Activated T-cell treated with anti-CD3 and anti-CD28 coated beads for 48 hours (primary cell): ENCODE results near the gene PTPRE.

Source experiments
- DNase-seq: peaks from one replicate; pipeline ENCODE4 v3.0.0-alpha.2; 2020; ENCODE audit warnings: low read depth

PTPRE gene

DNA sequence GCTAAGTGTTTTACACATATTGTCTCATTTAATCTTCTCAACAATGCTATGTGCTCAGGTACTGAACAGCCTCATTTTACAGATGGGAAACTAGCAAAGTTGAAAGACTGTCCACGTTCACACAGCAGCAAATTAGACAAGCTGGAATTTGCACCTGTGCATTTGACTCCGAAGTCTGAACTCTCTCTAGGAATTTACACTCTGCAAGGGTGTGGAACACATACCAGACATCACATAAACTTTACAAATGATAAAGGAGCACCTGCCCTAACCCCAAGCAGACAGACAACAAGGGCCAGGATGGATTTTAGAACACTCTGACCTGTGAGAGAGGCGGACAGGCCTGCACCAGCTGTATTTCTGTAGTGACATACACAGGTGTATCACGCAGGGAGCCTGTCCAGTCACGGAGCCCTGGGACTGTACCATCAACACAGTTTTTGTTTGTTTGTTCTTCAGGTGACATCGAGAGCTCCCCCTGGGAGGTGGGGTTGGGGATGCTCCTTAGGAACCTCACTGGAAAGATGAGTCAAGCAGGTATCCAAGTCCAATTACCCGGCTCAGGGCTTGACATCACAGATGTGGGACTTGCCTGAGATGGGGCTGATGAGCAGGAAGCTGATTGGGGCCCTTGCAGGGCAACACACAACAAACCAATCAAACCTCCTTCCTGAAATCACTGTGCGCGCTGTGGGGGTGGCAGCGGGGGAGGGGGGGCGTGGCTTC lies 188.3 kb downstream of the PTPRE start:
- peak; percentile 17 for DNase-seq

DNA sequence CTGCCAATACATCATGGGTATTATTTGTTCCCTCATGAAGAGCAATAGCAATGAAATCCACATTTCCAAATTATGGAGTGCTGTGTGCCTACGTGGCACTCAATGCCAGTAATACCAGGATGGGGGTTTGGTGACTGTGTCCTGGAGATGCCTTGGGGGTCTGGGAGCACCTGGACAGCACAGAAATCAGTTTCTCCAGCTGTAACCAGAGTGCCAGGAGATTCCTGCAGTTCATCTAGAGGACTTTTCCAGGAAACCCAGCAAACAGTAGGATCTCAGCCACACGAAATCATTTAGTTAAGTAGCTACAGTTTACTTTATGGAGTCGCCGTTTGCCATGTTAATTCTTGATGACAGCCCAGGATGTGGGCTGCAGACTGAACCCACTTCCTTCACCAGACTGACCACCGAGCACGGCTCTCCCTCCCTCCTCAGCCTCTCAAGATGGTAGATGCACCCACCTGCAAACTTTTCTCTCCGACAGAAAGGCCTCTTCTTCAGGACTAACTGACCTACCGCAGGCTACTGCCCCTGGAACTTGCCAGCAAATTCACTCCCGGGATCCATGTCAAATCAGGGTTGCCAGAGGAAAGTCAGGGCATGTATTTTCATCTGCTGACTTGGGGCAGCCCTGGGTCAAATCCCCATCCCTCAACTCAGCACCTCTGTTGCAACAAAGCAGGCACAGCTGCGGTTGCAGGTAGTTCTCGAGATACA lies 189.0 kb downstream of the PTPRE start:
- no peak for DNase-seq

DNA sequence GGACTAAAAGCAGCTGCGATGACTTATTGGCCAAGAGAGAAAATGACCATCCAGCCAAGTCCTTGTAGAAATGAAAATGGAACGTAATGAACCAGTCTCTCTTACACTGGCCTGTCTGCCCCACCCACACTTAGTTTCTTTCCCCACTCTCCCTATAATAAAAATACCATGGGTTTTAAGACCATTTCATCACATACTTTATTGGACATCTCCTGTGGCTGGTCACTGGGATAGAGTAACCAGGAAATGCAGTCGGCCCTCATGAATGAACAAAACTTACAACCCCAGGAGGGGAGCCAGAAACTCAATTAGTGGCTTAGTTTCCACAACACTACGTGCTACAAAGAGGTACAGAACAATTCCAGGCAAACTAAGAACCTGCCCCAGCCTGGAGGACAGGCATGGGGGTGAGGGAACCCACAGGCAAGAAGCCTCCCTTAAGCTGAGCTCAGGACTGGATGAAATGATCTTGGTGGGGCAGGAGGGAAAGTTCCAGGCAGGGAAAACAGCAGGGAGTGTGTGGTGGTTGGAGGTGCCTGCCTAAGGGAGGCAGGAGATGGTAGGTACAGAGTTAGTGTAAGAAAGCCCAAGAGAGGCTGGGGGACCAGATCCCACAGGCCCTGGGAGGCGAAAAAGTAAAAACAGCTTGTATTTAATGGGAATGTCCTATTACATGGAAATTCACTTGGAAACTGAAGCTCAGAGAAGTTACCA lies 189.7 kb downstream of the PTPRE start:
- DNase-seq, result no peak

DNA sequence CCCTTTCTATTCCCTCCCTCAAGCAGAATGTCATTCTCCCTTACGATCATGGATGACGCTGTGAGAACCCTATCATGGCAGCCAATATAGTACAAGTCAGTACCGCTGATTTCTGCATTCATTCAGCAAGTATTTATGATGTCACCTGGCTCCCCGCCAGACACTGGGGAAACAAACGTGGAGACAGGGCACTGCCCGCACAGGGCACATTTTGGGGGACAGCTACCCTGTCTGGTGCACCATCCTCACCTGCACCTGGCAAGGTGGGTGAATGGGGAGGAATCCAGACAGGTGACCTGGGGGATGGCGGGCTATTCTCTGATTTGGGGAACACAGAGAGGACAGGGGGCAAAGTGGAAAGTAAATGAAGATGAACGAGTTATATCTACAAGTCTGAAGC lies 190.9 kb downstream of the PTPRE start:
- DNase-seq, result no peak

DNA sequence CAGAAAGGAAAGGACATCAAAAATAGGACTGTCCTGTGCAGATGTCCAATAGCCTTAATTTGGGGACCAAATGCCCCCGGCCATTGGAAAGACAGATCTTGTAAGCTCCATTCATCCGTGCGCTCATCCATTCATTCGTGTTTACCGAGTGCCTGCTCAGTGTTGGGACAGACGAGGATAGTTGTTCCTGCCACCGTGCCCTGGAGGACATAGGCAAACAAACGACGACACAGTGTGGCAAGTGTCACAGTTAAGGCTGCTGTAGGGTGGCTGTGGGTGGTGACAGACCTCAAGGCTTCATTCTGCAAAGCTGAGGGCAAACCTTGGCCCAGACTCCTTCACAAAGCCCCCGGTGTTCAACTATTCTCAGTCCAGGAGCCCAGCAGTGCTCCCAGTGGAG lies 191.7 kb downstream of the PTPRE start:
- DNase-seq, result no peak

DNA sequence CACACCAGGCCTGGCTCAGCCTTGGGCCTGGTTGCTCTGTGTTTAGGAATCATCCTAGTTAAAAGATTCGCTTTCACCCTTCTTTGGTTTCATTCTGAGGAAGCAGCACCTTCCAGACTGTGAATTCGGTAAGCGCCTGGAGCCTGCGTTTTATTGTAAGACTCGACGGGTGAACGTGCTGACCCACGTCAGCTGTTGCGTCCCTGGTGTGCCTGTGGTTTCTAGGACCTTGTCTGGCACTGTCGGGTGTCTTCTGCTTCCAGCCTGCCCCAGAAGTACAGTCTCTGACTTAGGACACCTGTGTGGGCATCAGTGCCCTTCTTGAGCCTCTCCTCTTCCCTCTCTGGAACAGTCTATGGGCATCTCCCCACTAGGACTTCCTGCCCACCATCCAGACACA lies 193.0 kb downstream of the PTPRE start:
- DNase-seq, result no peak

DNA sequence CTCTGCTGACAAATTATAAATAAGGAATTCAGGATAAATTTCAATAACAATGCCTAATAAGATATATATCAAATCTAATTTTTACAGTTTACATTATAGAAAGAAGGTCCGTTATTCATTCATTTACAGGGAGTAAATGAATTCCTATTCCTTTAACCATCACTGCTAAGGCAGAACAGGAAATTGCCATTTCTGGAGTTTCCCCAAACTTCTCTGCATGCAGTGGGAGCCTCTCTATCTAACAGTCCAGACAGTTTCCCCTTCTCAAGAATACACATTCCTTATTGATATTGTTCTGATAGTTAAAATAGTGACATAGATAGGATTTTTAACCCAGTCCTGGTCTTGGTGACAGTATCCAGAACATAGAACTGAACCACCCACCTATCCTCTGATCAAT lies 195.0 kb downstream of the PTPRE start:
- no peak for DNase-seq

DNA sequence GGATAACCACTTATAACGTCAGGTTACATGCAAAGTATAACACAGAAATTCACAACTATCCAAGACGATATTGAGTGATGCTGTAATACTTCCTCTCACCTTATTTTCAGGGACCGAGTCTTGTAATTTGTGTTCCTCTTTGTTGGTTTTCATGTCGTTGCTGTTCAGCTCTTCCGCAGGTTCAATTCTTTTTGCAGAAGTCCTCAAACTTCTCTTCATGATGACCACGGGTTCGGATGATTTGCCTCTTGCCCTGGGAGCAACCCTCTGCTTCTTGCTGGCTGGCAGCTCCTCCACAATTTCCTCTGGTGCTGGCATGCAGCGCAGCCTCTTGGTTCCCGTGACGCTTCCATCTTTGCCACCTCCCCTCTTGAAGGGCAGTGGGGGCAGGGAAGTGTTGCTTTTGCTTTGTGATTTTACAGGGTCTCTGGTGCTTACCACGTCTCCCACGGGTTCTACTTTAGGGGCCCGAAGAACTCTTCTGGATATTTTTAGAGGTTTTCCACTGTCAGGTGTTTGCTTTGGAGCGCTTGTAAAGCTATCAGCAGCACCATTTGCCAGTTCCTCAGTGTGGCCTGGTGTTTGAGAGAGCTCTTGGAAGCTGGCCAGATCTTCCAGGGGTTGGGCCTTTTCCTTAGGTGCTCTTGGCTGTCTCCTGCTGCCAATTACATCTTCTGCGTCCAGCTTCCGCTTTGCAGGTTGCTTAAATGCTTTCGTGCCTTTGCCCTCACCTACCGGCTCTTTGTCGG lies 195.8 kb downstream of the PTPRE start:
- DNase-seq, result no peak

DNA sequence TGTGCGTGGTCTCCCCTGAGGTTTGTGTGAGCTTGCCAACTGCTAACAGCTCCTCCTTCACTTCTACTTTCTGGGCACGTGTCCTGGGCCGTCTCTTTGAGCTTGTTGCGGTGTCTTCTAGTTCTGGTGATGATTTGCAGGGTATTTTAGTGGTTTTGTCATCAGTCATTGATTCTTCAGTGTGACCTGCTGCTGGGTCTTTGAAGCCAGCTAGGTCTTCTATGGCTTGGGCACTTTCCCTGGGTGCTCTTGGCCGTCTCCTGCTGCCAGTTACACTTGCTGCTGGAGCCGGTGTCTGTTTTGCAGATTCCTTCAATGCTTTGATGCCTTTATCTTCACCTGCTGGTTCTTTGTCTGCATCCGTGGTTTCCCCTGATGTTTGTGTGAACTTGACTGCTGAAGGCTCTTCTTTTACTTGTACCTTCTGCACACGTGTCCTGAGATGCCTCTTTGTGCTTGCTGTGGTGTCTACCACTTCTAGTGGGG lies 196.4 kb downstream of the PTPRE start:
- no peak for DNase-seq

DNA sequence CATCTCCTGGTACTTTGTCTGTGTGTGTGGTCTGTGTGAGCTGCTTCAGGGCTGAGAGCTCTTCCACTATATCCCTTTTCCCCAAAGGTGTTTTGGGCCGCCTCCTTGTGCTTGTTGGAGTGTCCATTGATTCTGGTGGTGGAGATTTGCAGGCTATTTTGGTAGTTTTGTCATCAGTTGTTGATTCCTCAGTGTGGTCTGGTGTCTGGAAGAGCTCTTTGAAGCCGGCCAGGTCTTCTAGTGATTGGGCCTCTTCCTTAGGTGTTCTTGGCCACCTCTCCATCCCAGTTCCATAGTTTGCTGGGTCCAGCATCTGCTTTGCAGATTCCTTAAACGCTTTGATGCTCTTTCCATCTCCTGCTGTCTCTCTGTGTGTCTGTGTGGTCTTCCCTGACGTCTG lies 198.5 kb downstream of the PTPRE start:
- no peak for DNase-seq

DNA sequence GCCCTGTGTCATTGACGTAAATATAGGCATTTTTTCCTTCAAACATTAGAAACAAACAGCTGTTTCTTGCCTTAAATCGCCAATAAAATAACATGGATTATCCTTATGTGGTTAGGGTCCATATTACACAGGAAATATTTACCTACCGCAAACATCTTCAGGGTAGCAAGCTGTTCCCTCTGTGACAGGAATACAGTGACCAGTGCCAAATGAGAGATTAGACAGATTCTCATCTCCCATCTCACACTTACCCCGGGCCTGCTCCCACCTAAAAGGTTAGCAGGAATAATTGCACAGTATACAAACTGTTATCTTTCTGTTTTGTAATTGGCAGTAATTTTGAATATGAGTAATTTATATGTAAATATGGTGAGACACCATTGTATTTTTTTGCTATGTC lies 202.8 kb downstream of the PTPRE start:
- DNase-seq, result no peak

DNA sequence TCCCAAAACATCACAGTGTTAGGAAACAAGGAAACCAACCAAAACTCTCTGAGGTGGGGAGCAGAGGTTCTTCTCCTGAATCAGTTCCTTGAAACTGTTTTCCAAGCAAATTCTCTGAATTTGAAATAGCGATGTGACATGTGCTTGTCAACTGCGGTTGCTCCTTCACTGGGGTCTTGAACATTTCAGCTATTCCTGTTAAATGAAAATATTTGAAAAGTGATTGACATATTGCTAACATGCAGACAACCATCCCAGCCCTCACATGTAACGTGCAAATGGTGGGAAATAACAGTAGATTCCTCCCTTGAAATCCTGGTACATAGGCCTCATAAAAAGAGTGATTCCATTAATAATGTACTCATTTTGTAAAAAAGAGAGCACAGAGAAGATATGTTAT lies 203.4 kb downstream of the PTPRE start:
- no peak for DNase-seq

DNA sequence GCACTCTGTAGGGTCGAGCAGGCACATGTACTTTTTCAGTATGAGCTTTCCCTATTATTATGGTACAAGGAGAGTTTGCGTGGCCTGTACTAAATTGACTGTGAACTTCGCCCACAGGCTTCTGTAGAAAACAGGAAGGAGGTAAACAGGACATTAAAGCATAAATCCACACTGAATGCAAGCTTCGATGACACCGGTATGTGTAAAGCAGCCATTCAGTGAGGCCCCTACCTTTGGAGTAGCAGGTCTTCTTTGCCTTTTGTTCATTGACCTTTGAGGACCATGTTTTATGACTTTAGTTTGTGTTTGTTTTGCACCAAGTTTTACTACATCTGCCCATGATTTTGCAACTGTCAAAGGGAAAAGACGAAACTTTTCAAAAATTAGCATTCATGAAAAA lies 204.8 kb downstream of the PTPRE start:
- no peak for DNase-seq

DNA sequence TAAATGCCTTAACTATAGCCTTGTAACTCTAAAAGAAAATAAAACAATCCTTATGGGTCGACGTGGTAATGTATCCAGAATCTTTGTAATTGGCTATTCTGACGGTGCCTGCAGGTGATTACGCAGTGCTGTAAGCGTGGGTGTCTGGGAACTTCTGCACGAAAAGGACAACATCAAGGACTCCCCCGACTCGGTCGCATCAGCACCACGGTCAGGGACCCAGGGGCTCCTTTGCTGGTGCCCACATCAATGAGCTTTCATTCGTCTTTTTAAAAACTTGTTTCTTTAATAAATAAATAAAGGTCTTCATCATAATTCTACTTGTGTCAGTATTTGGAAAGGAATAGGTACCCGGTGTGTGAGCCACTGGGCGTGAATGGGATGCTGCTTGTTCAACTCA lies 206.1 kb downstream of the PTPRE start:
- no peak for DNase-seq

DNA sequence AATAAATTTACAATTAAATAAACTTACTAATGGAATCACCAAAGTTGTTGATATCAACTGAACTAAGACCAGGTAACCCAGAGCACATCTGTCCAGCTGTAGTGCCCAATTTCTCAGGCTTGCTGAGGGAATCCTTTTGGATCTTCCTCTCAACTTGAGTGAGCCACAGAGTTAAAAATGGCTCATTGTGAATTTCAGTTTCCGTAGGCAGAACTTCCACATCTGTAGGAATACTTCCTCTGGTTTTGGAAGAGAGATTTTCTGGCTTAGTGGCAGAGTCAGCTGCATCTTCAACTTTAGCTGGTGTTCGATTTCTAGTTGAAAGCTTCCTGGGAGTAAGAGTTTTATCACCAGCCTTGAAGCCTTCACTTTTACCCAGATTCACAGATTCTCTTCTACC lies 208.0 kb downstream of the PTPRE start:
- DNase-seq, result no peak

DNA sequence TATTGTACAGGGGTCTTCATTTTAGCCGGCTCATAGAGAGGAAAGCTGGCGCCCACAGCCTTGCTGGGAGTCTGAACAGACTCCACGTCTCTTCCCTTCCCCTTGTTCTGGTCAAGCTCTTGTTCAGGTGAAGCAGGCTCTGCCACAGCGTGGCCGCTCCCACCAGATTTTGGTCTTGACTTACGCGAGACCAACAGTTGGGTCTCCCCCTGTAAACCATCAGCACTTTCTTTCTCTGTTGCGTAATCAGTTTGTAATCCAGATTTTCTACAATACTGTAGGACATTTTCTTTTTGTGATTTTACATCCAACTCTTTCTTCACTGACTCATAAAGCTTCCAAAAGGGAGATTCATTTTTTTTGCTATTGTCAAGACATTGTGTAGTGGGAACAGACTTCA lies 208.5 kb downstream of the PTPRE start:
- no peak for DNase-seq

DNA sequence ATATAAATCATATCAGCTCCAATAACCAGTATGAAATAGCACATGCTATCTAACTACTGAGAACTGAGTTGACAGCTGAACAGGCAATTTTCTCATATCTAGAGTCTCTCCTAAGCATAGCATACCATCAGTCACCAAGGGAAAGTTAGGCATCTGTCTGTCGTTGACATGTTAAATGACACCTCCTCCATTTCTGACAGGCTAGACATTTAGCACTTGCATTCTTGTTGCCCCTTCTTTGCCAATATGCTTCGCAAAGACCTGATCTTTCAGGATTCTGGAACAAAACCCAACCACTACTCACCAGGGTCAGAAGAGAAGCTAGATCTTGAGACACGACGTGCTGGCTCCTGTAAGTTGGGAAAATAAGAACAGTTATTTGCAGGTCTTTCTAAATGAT lies 209.3 kb downstream of the PTPRE start:
- no peak for DNase-seq

DNA sequence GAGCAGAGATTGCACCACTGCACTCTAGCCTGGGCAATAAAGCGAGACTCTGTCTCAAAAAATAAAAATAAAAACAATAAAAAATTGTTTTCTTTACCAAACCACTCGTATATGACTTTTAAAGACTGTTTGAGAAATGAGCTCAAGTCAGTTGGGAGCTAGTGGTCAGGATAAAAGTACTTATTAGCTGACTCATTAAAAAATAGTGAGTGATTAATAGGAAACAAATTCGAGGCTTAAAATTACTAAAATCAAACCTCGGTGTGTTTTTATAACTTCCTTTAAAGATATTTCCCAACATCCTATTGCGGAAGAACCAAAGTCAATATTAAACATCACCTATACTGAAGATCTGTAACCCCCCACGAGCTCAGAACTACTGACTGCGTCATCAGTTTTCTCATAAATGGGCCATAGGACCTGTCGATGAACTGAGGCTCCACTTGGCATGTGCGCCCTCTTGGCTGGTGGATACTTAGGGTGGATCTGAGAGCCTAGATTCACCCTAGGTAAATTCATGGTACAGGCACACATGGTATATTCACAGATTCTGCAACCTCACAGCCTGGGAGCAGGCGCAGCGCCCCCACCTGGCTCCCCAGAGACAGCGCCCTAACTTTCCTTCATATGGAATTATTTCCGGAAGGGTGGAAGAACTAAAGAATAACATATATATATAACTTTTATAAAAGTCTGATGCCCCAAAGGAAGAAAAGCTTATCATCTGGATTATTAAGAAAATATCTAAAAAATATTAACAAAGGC lies 210.1 kb downstream of the PTPRE start:
- no peak for DNase-seq

DNA sequence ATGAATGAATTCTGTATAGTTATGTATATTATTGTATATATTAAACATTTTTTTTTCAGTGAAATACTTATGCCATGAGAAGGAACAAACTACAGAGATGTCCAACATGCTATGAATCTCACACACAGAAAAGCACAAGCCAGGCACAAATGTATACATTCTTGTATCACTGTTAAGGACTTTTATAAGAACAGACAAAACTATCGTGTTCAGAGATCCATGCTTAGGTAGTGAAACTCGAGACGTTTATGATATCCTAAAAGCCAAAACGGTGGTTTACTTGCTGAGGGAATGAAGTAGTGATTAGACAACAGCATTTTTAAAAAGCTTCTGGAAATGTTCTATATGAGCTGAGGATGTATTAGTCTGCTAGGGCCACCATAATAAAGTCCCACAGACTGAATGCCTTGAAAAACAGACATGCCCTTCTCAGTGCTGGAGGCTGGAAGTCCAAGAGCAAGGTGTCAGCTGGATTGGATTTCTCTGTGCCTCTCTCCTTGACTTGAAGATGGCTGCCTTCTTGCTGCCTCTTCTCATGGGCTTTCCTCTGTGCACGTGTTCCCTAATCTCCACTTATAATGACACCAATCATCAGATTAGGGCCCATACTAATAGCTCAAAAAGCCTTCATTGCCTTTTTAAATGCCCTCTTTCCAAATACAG lies 215.0 kb downstream of the PTPRE start:
- no peak for DNase-seq

DNA sequence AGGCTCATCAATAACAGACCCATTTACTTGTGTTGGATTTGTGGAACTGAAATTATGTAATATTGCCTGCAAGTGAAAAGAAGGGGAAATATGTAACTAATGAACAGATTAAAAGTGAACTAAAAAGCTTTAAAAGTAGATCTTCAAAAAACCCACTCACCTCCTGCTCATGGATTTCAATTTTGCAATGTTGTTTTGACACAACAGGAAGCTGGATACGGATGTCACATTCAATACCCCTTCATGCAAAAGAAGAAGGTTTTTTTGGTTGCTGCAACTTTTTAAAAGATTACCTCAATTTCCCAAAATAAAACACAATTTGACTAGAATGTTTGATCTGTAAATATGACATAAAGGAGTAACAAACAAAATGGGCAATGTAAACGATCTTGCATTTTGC lies 216.0 kb downstream of the PTPRE start:
- no peak for DNase-seq

DNA sequence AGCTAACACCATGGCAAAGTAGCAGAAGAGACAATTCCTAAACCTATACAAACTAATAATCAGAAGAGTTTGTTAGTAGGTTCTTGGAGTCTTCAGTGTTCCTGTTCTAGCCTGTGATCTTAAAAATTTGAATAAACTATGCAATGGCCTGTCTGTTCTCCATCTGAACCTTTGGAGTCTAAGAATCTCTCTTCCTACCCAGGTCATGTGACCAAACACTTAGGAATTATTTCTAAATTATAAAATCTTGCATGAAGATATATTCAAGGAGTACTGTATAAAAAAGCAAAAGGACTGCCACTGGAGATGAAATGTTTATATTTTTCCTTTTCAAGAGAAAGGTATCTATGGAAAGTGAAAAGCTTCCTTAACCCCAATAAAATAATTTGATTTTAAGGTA lies 216.9 kb downstream of the PTPRE start:
- no peak for DNase-seq
